DND-41 (cell line): Measurements from ENCODE around the gene KRTAP10-8.
"Not testable (repeated sequence)": the region's sequence is repeated elsewhere in the genome, so short reads cannot be mapped to it uniquely, and the experiment has no call there.

ENCODE experiments used
- ATAC-seq: fragments of 200-7000 bp; cut with Tn5 transposase; 3 replicates; pipeline ENCODE4 v1.9.1; 2021; ENCODE audit warnings: low read depth; ENCODE audit not compliant: insufficient read depth
- DNase-seq: peaks from one replicate; pipeline ENCODE4 v3.0.0-alpha.2; 2020
- H2AFZ ChIP-seq: 2 replicates; pipeline ENCODE4 v1.6.0; 2012; ENCODE audit warnings: low read depth, low read length
- H3K27ac ChIP-seq: 2 replicates; pipeline ENCODE4 v1.5.1; 2012; ENCODE audit warnings: low read length, inconsistent platforms
- H3K27me3 ChIP-seq: fragments of 200-600 bp; sonication (generic); 2 replicates; pipeline ENCODE4 v1.6.0; 2012; ENCODE audit warnings: low read length, mild to moderate bottlenecking, inconsistent platforms; ENCODE audit not compliant: insufficient read depth, poor library complexity
- H3K36me3 ChIP-seq: 2 replicates; pipeline ENCODE4 v1.5.1; 2012; ENCODE audit warnings: low read length, inconsistent platforms; ENCODE audit not compliant: insufficient read depth
- H3K4me1 ChIP-seq: 2 replicates; pipeline ENCODE4 v1.5.1; 2012; ENCODE audit warnings: mild to moderate bottlenecking, low read length; ENCODE audit not compliant: insufficient read depth
- H3K4me2 ChIP-seq: 2 replicates; pipeline ENCODE4 v1.6.0; 2012; ENCODE audit warnings: mild to moderate bottlenecking, moderate library complexity, low read length, inconsistent platforms; ENCODE audit not compliant: insufficient read depth
- H3K4me3 ChIP-seq, 2 experiments: fragments of 200-600 bp in 1 of 2; shearing (Covaris generic) in 1 of 2; 2 replicates each; pipeline ENCODE4 v1.5.1; 2012 to 2016; ENCODE audit warnings: inconsistent platforms in 2 of 2, low read length in 2 of 2, mild to moderate bottlenecking in 2 of 2, low read depth in 1 of 2, moderate library complexity in 1 of 2
- H3K79me2 ChIP-seq: 2 replicates; pipeline ENCODE4 v1.6.0; 2012; ENCODE audit warnings: low read length, inconsistent platforms; ENCODE audit not compliant: insufficient read depth
- H3K9ac ChIP-seq: 2 replicates; pipeline ENCODE4 v1.6.0; 2012; ENCODE audit warnings: low read depth, mild to moderate bottlenecking, inconsistent platforms, low read length, moderate library complexity
- H3K9me3 ChIP-seq: 2 replicates; pipeline ENCODE4 v1.5.1; 2012; ENCODE audit warnings: low read length, moderate library complexity, mild to moderate bottlenecking, inconsistent platforms; ENCODE audit not compliant: insufficient read depth, severe bottlenecking
- H4K20me1 ChIP-seq: 2 replicates; pipeline ENCODE4 v1.6.0; 2012; ENCODE audit warnings: low read length; ENCODE audit not compliant: insufficient read depth
- CTCF ChIP-seq: IDR thresholded peaks from 2 replicates; pipeline ENCODE4 v1.5.1; 2012; ENCODE audit warnings: borderline replicate concordance, low read length, moderate library complexity, mild to moderate bottlenecking; ENCODE audit not compliant: poor library complexity, severe bottlenecking; ENCODE audit errors: extremely low read depth
- EZH2 ChIP-seq: IDR thresholded peaks from 3 replicates; pipeline ENCODE4 v1.6.1; 2012; ENCODE audit warnings: borderline replicate concordance, low read depth, mild to moderate bottlenecking, moderate library complexity, low read length, inconsistent platforms; ENCODE audit not compliant: severe bottlenecking

KRTAP10-8 gene

GRCh38 chr21:44644878-44645277 is 33.0 kb downstream of the KRTAP10-8 start:
- TF ChIP-seq CTCF (no peak), EZH2 (no peak)
- ATAC-seq = no peak
- no peaks in the 10 kb centered on the region for H3K79me2 ChIP-seq
- no peaks in the 10 kb centered on the region for H4K20me1 ChIP-seq
- H2AFZ ChIP-seq = no peak overlapping the region
- no peak overlapping the region for H3K4me3 ChIP-seq
- no peak overlapping the region for H3K4me2 ChIP-seq
- peaks cover 17% of the 10 kb centered on the region for H3K9me3 ChIP-seq
- DNase-seq = no peak
- no peak overlapping the region for H3K9ac ChIP-seq
- no peaks in the 10 kb centered on the region for H3K4me1 ChIP-seq
- no peak overlapping the region for H3K27ac ChIP-seq
- no peaks in the 10 kb centered on the region for H3K36me3 ChIP-seq
- H3K27me3 ChIP-seq = no peaks in the 10 kb centered on the region

- DNase-seq, H2AFZ ChIP-seq, ATAC-seq, H3K27ac ChIP-seq, H3K27me3 ChIP-seq, H3K9ac ChIP-seq, H3K36me3 ChIP-seq, H3K79me2 ChIP-seq, H4K20me1 ChIP-seq, H3K4me1 ChIP-seq, H3K4me2 ChIP-seq, H3K4me3 ChIP-seq: not testable (repeated sequence)
- peaks cover 17% of the 10 kb centered on the region for H3K9me3 ChIP-seq
Observed at GRCh38 chr21:44646366-44647221, 34.7 kb downstream of the KRTAP10-8 start, which contains the start of gene KRTAP10-11. Gene KRTAP10-11 (plus strand): TSS chr21:44646414. CDS start chr21:44646459, 45 bp downstream.

- H3K9me3 ChIP-seq = peaks cover 17% of the 10 kb centered on the region
- ATAC-seq (no peak), DNase-seq (no peak)
Observed at GRCh38 chr21:44647222-44647552, 35.3 kb downstream of the KRTAP10-8 start.

More at GRCh38 chr21:44647222-44647552, 35.3 kb downstream of the KRTAP10-8 start:
- no peaks in the 10 kb centered on the region for H4K20me1 ChIP-seq
- H3K79me2 ChIP-seq = no peaks in the 10 kb centered on the region
- H3K27ac ChIP-seq = no peak overlapping the region
- H3K4me3 ChIP-seq = no peak overlapping the region
- no peak for TF ChIP-seq CTCF
- TF ChIP-seq EZH2 = no peak
- no peaks in the 10 kb centered on the region for H3K27me3 ChIP-seq
- no peak overlapping the region for H3K9ac ChIP-seq
- H3K4me2 ChIP-seq = no peak overlapping the region
- H2AFZ ChIP-seq = no peak overlapping the region
- H3K36me3 ChIP-seq = no peaks in the 10 kb centered on the region
- H3K4me1 ChIP-seq = no peaks in the 10 kb centered on the region
